Gastrocnemius medialis (tissue), 4 donors: ENCODE measurements around the gene ERRFI1.

Experiments
- POLR2A ChIP-seq, 2 donors: fragments of 450-650 bp; IDR thresholded peaks; one replicate each; pipeline ENCODE4 v1.6.1; 2017; ENCODE audit warnings: antibody characterized with exemption in 2 of 2, mild to moderate bottlenecking in 2 of 2, moderate library complexity in 2 of 2
- TF ChIP-seq, protein P1 (sequence below), 5 experiments: fragments of 450-650 bp in 3 of 5; fragments of 200-600 bp in 2 of 5; sonication (generic) in 2 of 5; IDR thresholded peaks in 4 of 5; conservative IDR thresholded peaks in 1 of 5; 1 replicate in 4 of 5; 2 replicates in 1 of 5; pipeline ENCODE4 v1.5.1; 2016 to 2019; ENCODE audit warnings: antibody characterized with exemption in 5 of 5, mild to moderate bottlenecking in 3 of 5, moderate library complexity in 3 of 5

GRCh38 chr1:8013800-8014199 lies 12.3 kb downstream of the ERRFI1 start:
- no peak for TF ChIP-seq POLR2A (IDR thresholded peaks at IDR 0.05)
- TF ChIP-seq, protein P1, sequence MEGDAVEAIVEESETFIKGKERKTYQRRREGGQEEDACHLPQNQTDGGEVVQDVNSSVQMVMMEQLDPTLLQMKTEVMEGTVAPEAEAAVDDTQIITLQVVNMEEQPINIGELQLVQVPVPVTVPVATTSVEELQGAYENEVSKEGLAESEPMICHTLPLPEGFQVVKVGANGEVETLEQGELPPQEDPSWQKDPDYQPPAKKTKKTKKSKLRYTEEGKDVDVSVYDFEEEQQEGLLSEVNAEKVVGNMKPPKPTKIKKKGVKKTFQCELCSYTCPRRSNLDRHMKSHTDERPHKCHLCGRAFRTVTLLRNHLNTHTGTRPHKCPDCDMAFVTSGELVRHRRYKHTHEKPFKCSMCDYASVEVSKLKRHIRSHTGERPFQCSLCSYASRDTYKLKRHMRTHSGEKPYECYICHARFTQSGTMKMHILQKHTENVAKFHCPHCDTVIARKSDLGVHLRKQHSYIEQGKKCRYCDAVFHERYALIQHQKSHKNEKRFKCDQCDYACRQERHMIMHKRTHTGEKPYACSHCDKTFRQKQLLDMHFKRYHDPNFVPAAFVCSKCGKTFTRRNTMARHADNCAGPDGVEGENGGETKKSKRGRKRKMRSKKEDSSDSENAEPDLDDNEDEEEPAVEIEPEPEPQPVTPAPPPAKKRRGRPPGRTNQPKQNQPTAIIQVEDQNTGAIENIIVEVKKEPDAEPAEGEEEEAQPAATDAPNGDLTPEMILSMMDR (IDR thresholded peaks at IDR 0.05 in 4 of 5, conservative IDR thresholded peaks at IDR 0.05 in 1 of 5), result no peak
